ENCODE data around the gene EYA3. TPM values are rescaled to one million over a fixed set of nuclear protein-coding genes. Genes with fewer than 3 reads are reported as not detected.

The EYA3 gene
- total RNA-seq, 2 donors from 2014 or later, result 13.6 to 15.6 TPM

- Histone ChIP-seq H3K4me1 (peaks cover 0 to 42% of the 10 kb centered on the region in 2 donors), H3K4me3 (no peak overlapping the region), H3K36me3 (no peaks in the 10 kb centered on the region), H3K27ac (no peak overlapping the region), H3K27me3 (no peaks in the 10 kb centered on the region), H3K9me3 (no peaks in the 10 kb centered on the region)
- DNase-seq (ENCODE audit: low spot score), result no peak
- TF ChIP-seq, protein P1, sequence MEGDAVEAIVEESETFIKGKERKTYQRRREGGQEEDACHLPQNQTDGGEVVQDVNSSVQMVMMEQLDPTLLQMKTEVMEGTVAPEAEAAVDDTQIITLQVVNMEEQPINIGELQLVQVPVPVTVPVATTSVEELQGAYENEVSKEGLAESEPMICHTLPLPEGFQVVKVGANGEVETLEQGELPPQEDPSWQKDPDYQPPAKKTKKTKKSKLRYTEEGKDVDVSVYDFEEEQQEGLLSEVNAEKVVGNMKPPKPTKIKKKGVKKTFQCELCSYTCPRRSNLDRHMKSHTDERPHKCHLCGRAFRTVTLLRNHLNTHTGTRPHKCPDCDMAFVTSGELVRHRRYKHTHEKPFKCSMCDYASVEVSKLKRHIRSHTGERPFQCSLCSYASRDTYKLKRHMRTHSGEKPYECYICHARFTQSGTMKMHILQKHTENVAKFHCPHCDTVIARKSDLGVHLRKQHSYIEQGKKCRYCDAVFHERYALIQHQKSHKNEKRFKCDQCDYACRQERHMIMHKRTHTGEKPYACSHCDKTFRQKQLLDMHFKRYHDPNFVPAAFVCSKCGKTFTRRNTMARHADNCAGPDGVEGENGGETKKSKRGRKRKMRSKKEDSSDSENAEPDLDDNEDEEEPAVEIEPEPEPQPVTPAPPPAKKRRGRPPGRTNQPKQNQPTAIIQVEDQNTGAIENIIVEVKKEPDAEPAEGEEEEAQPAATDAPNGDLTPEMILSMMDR (IDR thresholded peaks at IDR 0.05), result no peak
Observed at GRCh38 chr1:28086651-28087050, 1.8 kb downstream of the EYA3 start.

- H3K27ac ChIP-seq, result no peak overlapping the region
- no peak for DNase-seq (ENCODE audit: low spot score)
Observed at GRCh38 chr1:28085129-28085528, 3.3 kb downstream of the EYA3 start.

GRCh38 chr1:28083876-28084275 lies 4.5 kb downstream of the EYA3 start:
- no peaks in the 10 kb centered on the region for H3K9me3 ChIP-seq
- H3K4me1 ChIP-seq, result peaks cover 0 to 45% of the 10 kb centered on the region in 2 donors
- TF ChIP-seq, protein P1 (IDR thresholded peaks at IDR 0.05), result no peak
- no peak overlapping the region for H3K4me3 ChIP-seq
- no peaks in the 10 kb centered on the region for H3K27me3 ChIP-seq
- peaks cover 8% of the 10 kb centered on the region for H3K36me3 ChIP-seq
- no peak for DNase-seq (ENCODE audit: low spot score)
- H3K27ac ChIP-seq, result no peak overlapping the region

More at GRCh38 chr1:28085129-28085528, 3.3 kb downstream of the EYA3 start:
- TF ChIP-seq, protein P1 (IDR thresholded peaks at IDR 0.05), result no peak
- Histone ChIP-seq H3K4me3 (no peak overlapping the region), H3K9me3 (no peaks in the 10 kb centered on the region), H3K36me3 (peaks cover 3% of the 10 kb centered on the region), H3K27me3 (no peaks in the 10 kb centered on the region), H3K4me1 (peaks cover 0 to 42% of the 10 kb centered on the region in 2 donors)

- H3K4me1 ChIP-seq, result peaks cover 0 to 41% of the 10 kb centered on the region in 2 donors
- peak overlapping the region; percentile 57 to 70 for H3K27ac ChIP-seq
- H3K4me3 ChIP-seq, result no peak overlapping the region
- TF ChIP-seq, protein P1 (IDR thresholded peaks at IDR 0.05), result no peak
- no peaks in the 10 kb centered on the region for H3K9me3 ChIP-seq
- no peak for DNase-seq (ENCODE audit: low spot score)
- H3K36me3 ChIP-seq, result peaks cover 8% of the 10 kb centered on the region
- no peaks in the 10 kb centered on the region for H3K27me3 ChIP-seq
Observed at GRCh38 chr1:28078680-28079626, 9.5 kb downstream of the EYA3 start.

DNA sequence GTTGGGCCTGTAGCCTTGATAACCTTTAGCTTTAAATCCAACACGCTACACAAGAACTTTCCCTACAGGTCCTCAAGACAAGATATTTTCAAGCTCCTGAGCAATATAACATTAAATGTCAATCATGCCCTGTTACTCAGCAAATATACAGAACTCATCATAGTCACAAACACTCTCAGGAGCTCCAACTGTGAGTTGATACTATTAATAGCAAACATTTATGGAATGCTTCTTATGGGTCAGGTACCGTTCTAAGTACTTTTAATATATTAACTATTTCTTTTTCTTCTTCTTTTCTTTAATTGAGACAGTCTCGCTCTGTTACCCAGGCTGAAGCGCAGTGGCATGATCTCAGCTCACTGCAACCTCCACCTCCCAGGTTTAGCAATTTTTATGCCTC lies 10.1 kb downstream of the EYA3 start:
- Histone ChIP-seq H3K4me3 (no peak overlapping the region), H3K27ac (peak overlapping the region; percentile 57 to 70), H3K9me3 (no peaks in the 10 kb centered on the region), H3K27me3 (no peaks in the 10 kb centered on the region), H3K4me1 (peaks cover 0 to 35% of the 10 kb centered on the region in 2 donors), H3K36me3 (peaks cover 8% of the 10 kb centered on the region)
- TF ChIP-seq, protein P1 (IDR thresholded peaks at IDR 0.05), result no peak
- DNase-seq (ENCODE audit: low spot score), result no peak

Measured in right atrium auricular region (tissue), 2 donors.